Smooth muscle cell (in vitro differentiated cells): ENCODE measurements around the gene HSPB6. TPM values are rescaled to one million over a fixed set of nuclear protein-coding genes. Genes with fewer than 3 reads are reported as not detected.

ENCODE experiments used
- DNase-seq: peaks from one replicate; lab custom pipeline; 2025; ENCODE audit not compliant: unreplicated experiment; lab: John Stamatoyannopoulos, UW
- H2AFZ ChIP-seq: fragments of 200-600 bp; sonication (generic); 2 replicates; pipeline ENCODE4 v1.6.0; 2016; ENCODE audit warnings: antibody characterized with exemption, low read depth, mild to moderate bottlenecking
- H3F3A ChIP-seq: fragments of 200-600 bp; sonication (generic); 2 replicates; pipeline ENCODE4 v1.6.0; 2017; ENCODE audit warnings: antibody characterized with exemption, low read depth
- H3K27ac ChIP-seq: fragments of 200-600 bp; sonication (generic); 2 replicates; pipeline ENCODE4 v1.5.1; 2016; ENCODE audit warnings: low read depth, mild to moderate bottlenecking
- H3K27me3 ChIP-seq: fragments of 200-600 bp; sonication (generic); 2 replicates; pipeline ENCODE4 v1.6.1; 2016; ENCODE audit warnings: low read depth, mild to moderate bottlenecking
- H3K36me3 ChIP-seq: fragments of 200-600 bp; sonication (generic); 2 replicates; pipeline ENCODE4 v1.5.1; 2016; ENCODE audit warnings: low read depth
- H3K4me1 ChIP-seq: fragments of 200-600 bp; sonication (generic); 2 replicates; pipeline ENCODE4 v1.5.1; 2016; ENCODE audit warnings: low read depth
- H3K4me2 ChIP-seq: fragments of 200-600 bp; sonication (generic); 2 replicates; pipeline ENCODE4 v1.6.0; 2016; ENCODE audit warnings: mild to moderate bottlenecking
- H3K4me3 ChIP-seq: fragments of 200-600 bp; sonication (generic); 2 replicates; pipeline ENCODE4 v1.5.1; 2016; ENCODE audit warnings: mild to moderate bottlenecking
- H3K79me2 ChIP-seq: fragments of 200-600 bp; sonication (generic); 2 replicates; pipeline ENCODE4 v1.6.0; 2016; ENCODE audit warnings: low read depth, mild to moderate bottlenecking
- H3K9ac ChIP-seq: fragments of 200-600 bp; sonication (generic); 2 replicates; pipeline ENCODE4 v1.6.0; 2016; ENCODE audit warnings: low read depth
- H3K9me3 ChIP-seq: fragments of 200-600 bp; sonication (generic); replicated peaks from 2 replicates; pipeline ENCODE4 v1.5.1; 2016; ENCODE audit warnings: low read depth
- H4K20me1 ChIP-seq: fragments of 200-600 bp; sonication (generic); 2 replicates; pipeline ENCODE4 v1.6.0; 2016; ENCODE audit warnings: low read depth
- WGBS: methylation state at CpG from one replicate; pipeline ENCODE4 v1.1.7; 2016; ENCODE audit warnings: low lambda C conversion rate; 5-methylcytosine and 5-hydroxymethylcytosine counted together
- polyA plus RNA-seq: library from polyadenylated mRNA; unstranded; fragments of >200 nt; fragmentation: Nextera tagmentation; extraction: Ambion mirVana; gene quantifications from 2 replicates; pipeline ENCODE4 v1.2.1, GENCODE V29; 2016
- total RNA-seq: library from RNA; depleted of rRNA; stranded (reverse); fragments of >200 nt; gene quantifications from 2 replicates; pipeline ENCODE4 v1.2.3, GENCODE V29; 2014
- TF ChIP-seq, protein P1 (sequence below): fragments of 200-600 bp; sonication (generic); IDR thresholded peaks from 2 replicates; pipeline ENCODE4 v1.5.1; 2017; ENCODE audit warnings: borderline replicate concordance, mild to moderate bottlenecking, antibody characterized with exemption; ENCODE audit not compliant: insufficient read depth, poor library complexity, severe bottlenecking

Gene HSPB6
- total and polyA plus RNA-seq, 2 experiments from 2014 or later = 19.1 to 254 TPM

DNA sequence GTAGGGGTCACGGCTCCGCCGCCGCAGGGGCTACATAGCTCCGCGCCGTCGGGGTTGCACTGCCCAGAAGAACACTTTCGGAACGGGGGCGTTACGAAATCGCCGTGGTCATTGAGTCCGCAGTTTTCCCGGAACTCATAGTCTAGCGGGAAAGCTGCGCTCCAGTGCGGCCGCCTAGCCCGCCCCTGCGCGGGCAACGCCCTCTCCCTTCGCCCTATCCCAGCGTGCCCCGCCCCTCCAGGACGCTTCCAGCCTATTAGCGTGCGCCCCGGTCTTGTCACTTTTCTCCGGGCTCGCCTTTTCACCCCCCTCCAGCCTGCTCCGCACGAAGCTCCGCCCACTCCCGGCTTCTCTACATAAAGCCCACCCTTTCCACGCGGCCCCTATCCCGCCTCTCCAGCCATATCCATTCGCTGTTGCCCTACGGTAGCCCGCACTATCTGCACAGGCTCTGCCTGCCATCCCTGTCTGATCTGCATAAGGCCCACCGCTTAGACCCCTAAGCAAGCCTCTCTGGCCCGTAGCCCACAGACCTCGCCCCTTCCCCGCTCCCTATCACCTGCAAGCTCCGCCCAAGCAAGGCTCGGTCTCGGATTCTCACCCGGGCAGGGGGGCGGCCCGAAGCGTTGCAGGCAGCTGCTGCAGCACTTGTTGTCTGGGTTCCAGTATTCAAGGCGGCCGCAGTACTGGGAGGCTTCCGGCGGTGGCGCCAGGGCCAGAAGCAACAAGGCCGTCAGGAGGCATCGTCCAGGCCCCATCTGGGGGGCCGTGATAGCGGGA lies 16.2 kb downstream of the HSPB6 start:
- WGBS = under 1% methylated on average over 55 of the region's 63 CpGs
- no peaks in the 10 kb centered on the region for H3F3A ChIP-seq
- TF ChIP-seq, protein P1, sequence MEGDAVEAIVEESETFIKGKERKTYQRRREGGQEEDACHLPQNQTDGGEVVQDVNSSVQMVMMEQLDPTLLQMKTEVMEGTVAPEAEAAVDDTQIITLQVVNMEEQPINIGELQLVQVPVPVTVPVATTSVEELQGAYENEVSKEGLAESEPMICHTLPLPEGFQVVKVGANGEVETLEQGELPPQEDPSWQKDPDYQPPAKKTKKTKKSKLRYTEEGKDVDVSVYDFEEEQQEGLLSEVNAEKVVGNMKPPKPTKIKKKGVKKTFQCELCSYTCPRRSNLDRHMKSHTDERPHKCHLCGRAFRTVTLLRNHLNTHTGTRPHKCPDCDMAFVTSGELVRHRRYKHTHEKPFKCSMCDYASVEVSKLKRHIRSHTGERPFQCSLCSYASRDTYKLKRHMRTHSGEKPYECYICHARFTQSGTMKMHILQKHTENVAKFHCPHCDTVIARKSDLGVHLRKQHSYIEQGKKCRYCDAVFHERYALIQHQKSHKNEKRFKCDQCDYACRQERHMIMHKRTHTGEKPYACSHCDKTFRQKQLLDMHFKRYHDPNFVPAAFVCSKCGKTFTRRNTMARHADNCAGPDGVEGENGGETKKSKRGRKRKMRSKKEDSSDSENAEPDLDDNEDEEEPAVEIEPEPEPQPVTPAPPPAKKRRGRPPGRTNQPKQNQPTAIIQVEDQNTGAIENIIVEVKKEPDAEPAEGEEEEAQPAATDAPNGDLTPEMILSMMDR = no peak

DNA sequence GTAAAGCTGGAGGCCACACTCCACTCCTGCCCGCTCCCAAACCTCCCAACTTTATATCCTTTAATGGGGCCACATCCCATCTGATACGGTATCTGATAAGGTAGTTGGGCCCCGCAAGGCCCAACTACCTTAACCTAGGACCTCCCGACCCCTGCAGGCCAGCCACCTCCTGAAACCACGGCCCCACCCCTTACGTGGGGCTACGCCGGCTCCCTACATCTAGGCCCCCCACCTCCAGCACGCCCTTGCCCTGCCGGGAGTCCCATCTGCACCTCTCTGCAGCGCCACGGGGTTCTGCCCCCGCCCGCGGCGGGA lies 16.8 kb downstream of the HSPB6 start:
- H3K79me2 ChIP-seq = no peaks in the 10 kb centered on the region
- H3K27ac ChIP-seq = peak overlapping the region; percentile 35
- TF ChIP-seq, protein P1 = no peak
- DNase-seq = no peak
- peak overlapping the region; percentile 71 for H3K4me3 ChIP-seq
- H3K9me3 ChIP-seq = no peaks in the 10 kb centered on the region
- no peaks in the 10 kb centered on the region for H3F3A ChIP-seq
- H3K4me2 ChIP-seq = peak overlapping the region; percentile 95
- H4K20me1 ChIP-seq = no peaks in the 10 kb centered on the region
- 7% methylated on average over 16 of the region's 16 CpGs for WGBS
- peaks cover 5% of the 10 kb centered on the region for H3K4me1 ChIP-seq
- no peak overlapping the region for H2AFZ ChIP-seq
- H3K36me3 ChIP-seq = no peaks in the 10 kb centered on the region
- H3K27me3 ChIP-seq = no peaks in the 10 kb centered on the region
- no peak overlapping the region for H3K9ac ChIP-seq

More for the DNA sequence above, 16.2 kb downstream of the HSPB6 start:
- Histone ChIP-seq H3K9me3 (no peaks in the 10 kb centered on the region), H3K4me1 (peaks cover 5% of the 10 kb centered on the region), H3K4me3 (peak overlapping the region; percentile 71), H3K9ac (no peak overlapping the region), H4K20me1 (no peaks in the 10 kb centered on the region), H3K79me2 (no peaks in the 10 kb centered on the region), H3K4me2 (peak overlapping the region; percentile 98), H3K36me3 (no peaks in the 10 kb centered on the region), H3K27ac (peak overlapping the region; percentile 35), H2AFZ (no peak overlapping the region), H3K27me3 (no peaks in the 10 kb centered on the region)
- DNase-seq = peak; percentile 93

DNA sequence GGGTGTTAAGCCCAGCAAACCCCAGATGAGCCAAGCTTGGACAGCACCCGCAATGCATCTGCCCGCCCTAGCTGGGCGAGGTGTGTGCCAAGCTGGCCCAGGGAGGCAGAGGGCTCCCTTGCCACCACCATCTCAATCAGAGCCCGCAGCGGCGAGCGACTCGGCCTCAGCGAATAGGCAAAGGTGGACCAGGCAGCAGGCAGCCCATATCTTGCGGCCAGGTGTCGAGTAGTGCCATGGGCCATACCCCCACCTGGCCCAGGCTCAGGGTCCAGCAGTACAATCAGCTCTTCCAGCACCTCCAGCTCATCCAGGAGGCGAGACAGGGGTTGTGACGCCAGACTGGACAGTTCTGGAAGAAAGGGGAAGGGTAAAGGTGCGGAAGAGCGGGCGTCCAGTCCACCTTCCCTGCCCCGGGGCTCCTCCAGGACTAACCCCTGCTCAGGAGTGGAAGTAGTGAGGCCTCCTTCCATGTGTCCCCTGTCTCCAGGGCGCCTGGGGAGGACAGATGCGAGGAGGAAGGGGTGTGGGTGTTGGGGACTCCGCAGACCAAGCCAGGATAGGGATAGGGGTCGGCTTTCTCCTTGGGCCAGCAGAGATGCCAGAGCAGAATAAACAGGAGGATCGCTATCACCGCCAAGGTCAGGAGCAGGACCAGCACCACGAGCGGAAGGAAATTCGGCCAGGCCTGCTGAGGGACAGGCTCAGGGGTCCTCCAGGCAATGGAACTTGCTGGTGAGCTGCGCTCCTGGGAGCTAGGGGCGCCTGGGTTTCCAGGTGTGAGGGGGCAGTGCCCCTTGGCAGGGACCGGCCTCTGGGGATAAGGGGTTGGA lies 17.3 kb downstream of the HSPB6 start:
- Histone ChIP-seq H3K4me2 (peak overlapping the region; percentile 95), H3K27me3 (no peaks in the 10 kb centered on the region), H3K79me2 (no peaks in the 10 kb centered on the region), H3K36me3 (no peaks in the 10 kb centered on the region), H3K4me3 (peak overlapping the region; percentile 71), H4K20me1 (no peaks in the 10 kb centered on the region), H3K27ac (no peak overlapping the region), H3F3A (no peaks in the 10 kb centered on the region), H3K4me1 (peaks cover 5% of the 10 kb centered on the region), H3K9me3 (no peaks in the 10 kb centered on the region), H2AFZ (no peak overlapping the region), H3K9ac (no peak overlapping the region)
- TF ChIP-seq, protein P1 = no peak
- no peak for DNase-seq
- WGBS = 84% methylated on average over 29 of the region's 29 CpGs
